Measurements from ENCODE around the gene TSPAN3.

The TSPAN3 gene

DNA sequence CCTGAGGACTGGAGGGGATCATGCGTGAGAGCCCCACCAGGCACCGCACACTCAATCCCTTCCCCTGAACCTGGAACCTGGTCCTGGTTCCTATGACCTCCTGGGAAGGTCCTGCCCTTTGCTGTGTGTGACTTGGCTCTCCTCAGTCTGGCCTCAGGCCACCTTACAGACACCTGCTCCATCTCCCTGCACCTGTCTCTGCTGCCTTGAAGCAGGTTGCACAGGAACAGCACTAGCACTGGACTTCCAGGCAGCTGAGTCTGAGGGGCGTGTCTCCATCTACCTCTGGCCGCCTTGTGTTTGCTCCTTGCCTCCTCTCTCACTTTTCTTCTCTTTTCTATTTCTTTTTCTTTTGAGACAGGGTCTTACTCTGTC is 60.6 kb downstream of the TSPAN3 start:
- TF ChIP-seq CTCF (IDR thresholded peaks at IDR 0.05; ENCODE audit: low read depth, low read length) = no peak

GRCh38 chr15:77009646-77010311 is 61.1 kb downstream of the TSPAN3 start:
- no peak for TF ChIP-seq CTCF (IDR thresholded peaks at IDR 0.05; ENCODE audit: low read depth, low read length)
- no peak for DNase-seq (ENCODE audit: extremely low read depth, low read depth)

More for the DNA sequence above, 60.6 kb downstream of the TSPAN3 start:
- no peak for DNase-seq (ENCODE audit: extremely low read depth, low read depth)

- no peak for TF ChIP-seq CTCF (IDR thresholded peaks at IDR 0.05; ENCODE audit: low read depth, low read length)
Measured at GRCh38 chr15:77009176-77009575, 61.7 kb downstream of the TSPAN3 start.

GRCh38 chr15:77004189-77004588 is 66.7 kb downstream of the TSPAN3 start:
- TF ChIP-seq CTCF (IDR thresholded peaks at IDR 0.05; ENCODE audit: low read depth, low read length) = no peak
- DNase-seq (ENCODE audit: extremely low read depth, low read depth) = no peak

More at GRCh38 chr15:77009176-77009575, 61.7 kb downstream of the TSPAN3 start:
- DNase-seq (ENCODE audit: extremely low read depth, low read depth) = no peak

DNA sequence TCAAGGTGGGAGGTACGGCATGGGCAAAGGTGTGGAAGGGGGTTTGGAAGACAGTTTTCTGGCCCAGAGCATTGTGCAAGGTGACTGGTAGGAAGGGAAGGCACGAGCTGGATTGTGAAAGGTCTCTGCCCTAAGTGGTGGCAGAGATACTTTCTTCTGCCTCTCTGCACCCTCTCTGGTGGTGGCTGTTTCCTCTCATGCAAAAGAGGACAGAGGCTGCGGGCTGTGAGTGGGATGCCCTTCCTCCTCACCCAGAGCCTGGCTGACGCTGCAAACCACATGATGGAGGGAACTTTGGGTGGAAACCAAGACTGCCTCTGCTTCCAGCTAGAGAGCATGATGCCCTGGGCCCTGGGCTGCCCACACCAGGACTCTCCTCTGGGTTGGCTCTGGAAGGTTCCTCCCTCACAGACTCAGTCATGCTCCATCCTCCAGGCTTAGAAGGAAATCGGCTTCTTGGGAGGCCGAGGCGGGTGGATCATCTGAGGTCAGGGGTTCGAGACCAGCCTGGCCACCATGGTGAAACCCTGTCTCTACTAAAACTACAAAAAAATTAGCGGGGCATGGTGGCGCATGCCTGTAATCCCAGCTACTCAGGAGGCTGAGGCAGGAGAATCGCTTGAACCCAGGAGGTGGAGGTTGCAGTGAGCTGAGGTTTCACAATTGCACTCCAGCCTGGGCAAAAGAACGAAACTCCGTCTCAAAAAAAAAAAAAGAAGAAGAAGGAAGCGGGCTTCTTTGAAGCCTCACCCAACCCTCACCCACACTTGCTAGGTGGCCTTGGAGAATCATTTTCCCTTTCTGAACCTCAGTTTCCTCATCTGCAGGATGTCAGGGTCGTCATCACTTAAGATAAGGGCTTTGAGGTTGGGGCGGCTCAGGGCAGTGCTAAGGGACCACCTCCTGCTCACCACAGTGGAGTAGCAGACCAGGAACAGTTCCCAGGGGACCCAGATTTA is 67.7 kb downstream of the TSPAN3 start:
- no peak for TF ChIP-seq CTCF (IDR thresholded peaks at IDR 0.05; ENCODE audit: low read depth, low read length)
- DNase-seq (ENCODE audit: extremely low read depth, low read depth) = no peak

DNA sequence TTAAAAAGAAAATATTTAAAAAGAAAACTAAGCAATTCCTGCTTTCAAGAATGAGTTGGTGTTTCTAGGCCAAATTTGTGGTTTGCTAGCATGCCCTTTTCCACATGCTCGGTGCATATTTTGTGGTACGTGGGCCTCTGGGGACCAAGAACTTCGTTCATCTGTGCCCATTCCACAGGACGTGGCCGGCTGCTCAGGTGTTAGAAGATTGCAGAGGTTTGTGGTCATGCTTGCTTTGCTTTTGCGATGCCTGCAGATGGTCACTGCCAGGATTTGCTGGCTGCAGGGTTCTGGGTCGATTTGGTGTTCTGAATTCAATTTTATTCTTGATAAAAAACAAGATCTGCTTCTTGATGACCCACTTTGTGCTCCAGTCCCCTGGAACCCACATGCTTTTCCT is 68.5 kb downstream of the TSPAN3 start:
- no peak for TF ChIP-seq CTCF (IDR thresholded peaks at IDR 0.05; ENCODE audit: low read depth, low read length)
- no peak for DNase-seq (ENCODE audit: extremely low read depth, low read depth)

DNA sequence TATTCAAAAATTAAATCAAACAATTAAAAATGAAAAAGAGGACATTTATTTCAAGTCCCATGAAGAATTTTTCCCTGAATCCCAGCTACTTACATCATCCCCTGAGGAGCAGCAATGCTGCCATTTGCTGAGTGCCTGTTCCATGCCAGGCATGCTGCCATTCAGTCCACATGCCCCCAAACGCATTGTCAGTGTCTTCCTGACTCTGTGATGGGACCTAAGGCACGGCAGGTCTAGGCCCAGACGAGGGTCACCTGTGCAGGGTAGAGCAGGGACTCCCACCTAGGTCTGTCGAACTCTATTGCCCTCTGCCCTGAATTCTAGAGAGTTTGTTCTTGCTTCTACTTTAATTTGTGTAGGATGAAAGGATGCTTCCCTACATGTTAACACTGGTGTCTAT is 68.9 kb downstream of the TSPAN3 start:
- no peak for DNase-seq (ENCODE audit: extremely low read depth, low read depth)
- TF ChIP-seq CTCF (IDR thresholded peaks at IDR 0.05; ENCODE audit: low read depth, low read length) = no peak

Measured in AG09319 (cell line).